Suprapubic skin (tissue), 4 donors: ENCODE data around the gene ARSD. TPM values are rescaled to one million over a fixed set of nuclear protein-coding genes. Genes with fewer than 3 reads are reported as not detected.
A peak's percentile ranks its signal among the peaks of the same experiment; 100 is the strongest.
"Not testable (repeated sequence)": the region's sequence is repeated elsewhere in the genome, so short reads cannot be mapped to it uniquely, and the experiment has no call there.

Experiments used
- DNase-seq, 2 donors: peaks; one replicate each; pipeline ENCODE4 v3.0.0-alpha.2; 2019; ENCODE audit warnings: low spot score in 2 of 2
- H3K27ac ChIP-seq: fragments of 200-600 bp; sonication (generic); one replicate; pipeline ENCODE4 v1.5.1; 2019
- H3K27me3 ChIP-seq: fragments of 200-600 bp; sonication (generic); one replicate; pipeline ENCODE4 v1.5.1; 2019
- H3K36me3 ChIP-seq: fragments of 200-600 bp; sonication (generic); one replicate; pipeline ENCODE4 v1.5.1; 2019
- H3K4me1 ChIP-seq: fragments of 200-600 bp; sonication (generic); one replicate; pipeline ENCODE4 v1.5.1; 2019
- H3K4me3 ChIP-seq: fragments of 200-600 bp; sonication (generic); one replicate; pipeline ENCODE4 v1.5.1; 2019; ENCODE audit warnings: mild to moderate bottlenecking
- H3K9me3 ChIP-seq: fragments of 200-600 bp; sonication (generic); one replicate; pipeline ENCODE4 v1.5.1; 2019
- CTCF ChIP-seq, 2 donors: fragments of 200-600 bp in 1 of 2; fragments of 450-650 bp in 1 of 2; sonication (generic) in 1 of 2; IDR thresholded peaks; one replicate each; pipeline ENCODE4 v1.5.1; 2016 to 2019; ENCODE audit warnings: antibody characterized with exemption in 2 of 2, mild to moderate bottlenecking in 1 of 2, moderate library complexity in 1 of 2
- EP300 ChIP-seq: sonication (generic); formaldehyde crosslinking; IDR thresholded peaks from one replicate; pipeline ENCODE4 v1.6.1; 2017; ENCODE audit warnings: antibody characterized with exemption
- POLR2A ChIP-seq, 2 donors: fragments of 450-650 bp; IDR thresholded peaks; one replicate each; pipeline ENCODE4 v1.6.1; 2017; ENCODE audit warnings: antibody characterized with exemption in 2 of 2, mild to moderate bottlenecking in 2 of 2, moderate library complexity in 2 of 2
- POLR2AphosphoS5 ChIP-seq, 3 donors: sonication (generic); formaldehyde crosslinking; IDR thresholded peaks; one replicate each; pipeline ENCODE4 v1.6.1; 2017; ENCODE audit warnings: antibody characterized with exemption in 3 of 3
- WGBS: methylation state at CpG from one replicate; pipeline ENCODE4 v1.1.5; 2018; 5-methylcytosine and 5-hydroxymethylcytosine counted together
- total RNA-seq, 4 donors: library from RNA; depleted of rRNA; stranded (reverse); fragments of >200 nt; gene quantifications; one replicate each; pipeline ENCODE4 v1.1.0, GENCODE V29; 2016

ARSD gene
- total RNA-seq, 4 donors from 2014 or later = 15.6 to 24.1 (median 18.7) TPM

GRCh38 chrX:2962381-2962780 lies 33.2 kb upstream of the ARSD start:
- H3K36me3 ChIP-seq = no peaks in the 10 kb centered on the region
- H3K27ac ChIP-seq = no peak overlapping the region
- H3K27me3 ChIP-seq = no peaks in the 10 kb centered on the region
- peak in 1 of 2 donors; percentile 24 for DNase-seq
- no peak for TF ChIP-seq CTCF (IDR thresholded peaks at IDR 0.05)
- WGBS = 81% methylated on average over 11 of the region's 11 CpGs
- H3K4me3 ChIP-seq = no peak overlapping the region
- no peaks in the 10 kb centered on the region for H3K9me3 ChIP-seq
- H3K4me1 ChIP-seq = no peaks in the 10 kb centered on the region

GRCh38 chrX:2960861-2961515 lies 31.8 kb upstream of the ARSD start:
- no peaks in the 10 kb centered on the region for H3K27me3 ChIP-seq
- no peak overlapping the region for H3K27ac ChIP-seq
- H3K4me1 ChIP-seq = no peaks in the 10 kb centered on the region
- H3K36me3 ChIP-seq = no peaks in the 10 kb centered on the region
- WGBS = 79% methylated on average over 14 of the region's 14 CpGs
- no peaks in the 10 kb centered on the region for H3K9me3 ChIP-seq
- H3K4me3 ChIP-seq = no peak overlapping the region
- DNase-seq = no peak
- no peak for TF ChIP-seq EP300
- no peak for TF ChIP-seq POLR2A (IDR thresholded peaks at IDR 0.05)
- TF ChIP-seq POLR2AphosphoS5 (IDR thresholded peaks at IDR 0.05) = no peak
- TF ChIP-seq CTCF (IDR thresholded peaks at IDR 0.05) = no peak

- Histone ChIP-seq H3K4me3 (no peak overlapping the region), H3K9me3 (no peaks in the 10 kb centered on the region), H3K27ac (no peak overlapping the region), H3K4me1 (no peaks in the 10 kb centered on the region), H3K27me3 (no peaks in the 10 kb centered on the region), H3K36me3 (no peaks in the 10 kb centered on the region)
- 85% methylated on average over 9 of the region's 9 CpGs for WGBS
- no peak for DNase-seq
- TF ChIP-seq POLR2A (IDR thresholded peaks at IDR 0.05) (no peak), EP300 (no peak)
Measured at GRCh38 chrX:2958199-2958598, 29.1 kb upstream of the ARSD start.

- 96% methylated on average over 4 of the region's 4 CpGs for WGBS
- H3K9me3 ChIP-seq = no peaks in the 10 kb centered on the region
- H3K4me3 ChIP-seq = no peak overlapping the region
- H3K27ac ChIP-seq = no peak overlapping the region
- H3K36me3 ChIP-seq = no peaks in the 10 kb centered on the region
- DNase-seq = no peak
- TF ChIP-seq CTCF (IDR thresholded peaks at IDR 0.05) (no peak), EP300 (no peak), POLR2AphosphoS5 (IDR thresholded peaks at IDR 0.05) (no peak), POLR2A (IDR thresholded peaks at IDR 0.05) (no peak)
- H3K4me1 ChIP-seq = no peaks in the 10 kb centered on the region
- H3K27me3 ChIP-seq = no peaks in the 10 kb centered on the region
Measured at GRCh38 chrX:2955838-2956237, 26.7 kb upstream of the ARSD start.

- Histone ChIP-seq H3K27ac (no peak overlapping the region), H3K9me3 (no peaks in the 10 kb centered on the region), H3K36me3 (no peaks in the 10 kb centered on the region), H3K27me3 (no peaks in the 10 kb centered on the region), H3K4me1 (no peaks in the 10 kb centered on the region), H3K4me3 (no peak overlapping the region)
- DNase-seq = no peak
- WGBS = 94% methylated on average over 10 of the region's 10 CpGs
- TF ChIP-seq POLR2AphosphoS5 (IDR thresholded peaks at IDR 0.05) (no peak), EP300 (no peak), CTCF (IDR thresholded peaks at IDR 0.05) (no peak)
Measured at GRCh38 chrX:2955281-2955680, 26.1 kb upstream of the ARSD start.

- WGBS = 91% methylated on average over 4 of the region's 4 CpGs
Measured at GRCh38 chrX:2954541-2954940, 25.4 kb upstream of the ARSD start.

GRCh38 chrX:2937942-2938341 lies 8.8 kb upstream of the ARSD start:
- not testable (repeated sequence) for DNase-seq, H3K36me3 ChIP-seq, H3K4me1 ChIP-seq, H3K9me3 ChIP-seq, H3K27me3 ChIP-seq, H3K27ac ChIP-seq, H3K4me3 ChIP-seq
- WGBS = 93% methylated on average over 20 of the region's 20 CpGs

More at GRCh38 chrX:2954541-2954940, 25.4 kb upstream of the ARSD start:
- no peak for DNase-seq
- H3K9me3 ChIP-seq = no peaks in the 10 kb centered on the region
- H3K4me3 ChIP-seq = no peak overlapping the region
- no peaks in the 10 kb centered on the region for H3K4me1 ChIP-seq
- TF ChIP-seq CTCF (IDR thresholded peaks at IDR 0.05) (no peak), EP300 (no peak), POLR2AphosphoS5 (IDR thresholded peaks at IDR 0.05) (no peak), POLR2A (IDR thresholded peaks at IDR 0.05) (no peak)
- no peak overlapping the region for H3K27ac ChIP-seq
- no peaks in the 10 kb centered on the region for H3K36me3 ChIP-seq
- no peaks in the 10 kb centered on the region for H3K27me3 ChIP-seq
